ENCODE measurements around the gene NEXMIF.
"Not testable (repeated sequence)": the region's sequence is repeated elsewhere in the genome, so short reads cannot be mapped to it uniquely, and the experiment has no call there.

GRCh38 chrX:74882383-74882782 lies 42.9 kb downstream of the NEXMIF start:
- TF ChIP-seq RAD21 (IDR thresholded peaks at IDR 0.05 in 1 of 2, conservative IDR thresholded peaks at IDR 0.05 in 1 of 2; ENCODE audit: low read depth in 2 of 2, low read length in 2 of 2); CTCF (IDR thresholded peaks at IDR 0.05; ENCODE audit: control extremely low read depth in 1 of 3, insufficient read depth in 1 of 3, low read depth in 1 of 3, low read length in 3 of 3): not testable (repeated sequence)
